NT2/D1 (cell line): Measurements from ENCODE around the gene CD47.

Experiments used
- SUZ12 ChIP-seq: IDR thresholded peaks from 2 replicates; pipeline ENCODE4 v1.6.1; 2011; ENCODE audit not compliant: insufficient read length, insufficient read depth; ENCODE audit errors: extremely low read depth
- YY1 ChIP-seq: IDR thresholded peaks from 2 replicates; pipeline ENCODE4 v1.6.1; 2011; ENCODE audit not compliant: insufficient read length, insufficient read depth

- TF ChIP-seq YY1 (no peak), SUZ12 (no peak)
These were observed 54.4 kb downstream of the CD47 start for GRCh38 chr3:108036401-108036800.
